Measurements from ENCODE around the gene SLK. TPM values are rescaled to one million over a fixed set of nuclear protein-coding genes. Genes with fewer than 3 reads are reported as not detected.

SLK gene
- polyA plus RNA-seq (2013, experiment 1 of 2; ENCODE audit: insufficient read length): 19.8 TPM
- 21.9 TPM for polyA plus RNA-seq (2013, experiment 2 of 2; ENCODE audit: insufficient read length)

DNA sequence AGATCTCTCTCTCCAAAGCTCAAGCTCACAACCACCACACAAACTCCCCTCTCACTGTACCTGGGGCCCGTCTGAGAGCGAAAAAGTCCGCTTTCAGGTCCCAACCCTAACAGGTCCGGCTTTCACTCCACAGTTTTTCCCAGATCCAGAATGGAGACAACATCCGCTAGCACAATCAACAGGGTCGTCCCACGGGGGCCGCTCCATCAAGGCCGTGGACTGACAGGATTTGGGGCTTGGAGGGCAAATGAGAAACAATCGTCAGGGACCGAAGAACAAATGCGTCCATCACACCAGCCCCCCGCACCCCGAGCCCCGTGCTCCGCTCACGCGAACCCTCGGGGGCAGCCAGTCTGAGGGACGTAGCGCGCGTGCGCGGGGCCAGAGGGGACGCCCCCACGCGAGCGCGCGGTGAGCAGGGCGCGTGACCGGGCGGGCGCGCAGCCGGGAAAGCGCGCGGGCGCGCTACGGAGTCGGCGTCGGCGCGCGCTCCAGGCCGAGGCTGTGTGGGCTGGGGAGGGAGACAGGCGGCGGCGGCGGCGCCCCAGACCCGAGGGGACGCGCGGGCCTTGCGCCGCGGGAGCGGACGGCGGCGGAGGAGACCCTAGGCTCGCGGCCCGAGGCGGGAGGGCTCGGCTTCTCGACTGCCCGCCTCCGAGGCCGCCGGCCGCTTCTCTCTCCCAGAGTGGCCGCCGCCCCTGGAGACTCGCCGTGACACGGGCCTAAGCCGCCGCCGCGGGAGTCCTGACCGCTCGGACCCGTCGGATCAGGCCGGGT, at the start of gene SLK:
TSS of gene SLK (plus strand) at position 470 of the 777 bp plus-strand sequence. CDS start 606 bp downstream, outside the sequence.
- peak; percentile 86 for DNase-seq

- no peak for DNase-seq
Measured at GRCh38 chr10:103917302-103918052, 49.5 kb upstream of the SLK start.

- peak; percentile 95 for DNase-seq
Measured at GRCh38 chr10:103918053-103918846, 48.7 kb upstream of the SLK start, which contains the start of gene STN1. STN1 (minus strand) TSS chr10:103918184; CDS start chr10:103917594, 590 bp downstream.

DNA sequence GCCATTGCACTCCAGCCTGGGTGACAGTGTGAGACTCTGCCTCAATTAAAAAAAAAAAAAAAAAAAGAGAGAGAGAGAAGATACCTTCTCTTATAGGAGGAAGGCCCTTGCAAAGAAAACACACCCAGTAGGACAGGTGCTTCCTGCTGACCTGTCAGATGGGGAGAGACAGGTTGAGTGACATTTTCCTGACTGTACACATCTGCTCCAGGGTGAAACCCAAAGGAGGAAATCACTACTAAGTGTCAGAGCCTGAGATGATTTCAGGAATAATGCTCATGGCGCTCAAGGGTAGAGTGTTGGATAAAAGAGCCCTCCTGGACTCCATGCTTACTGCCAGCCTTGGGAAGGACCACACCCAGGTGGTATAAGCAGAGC, 47.3 kb upstream of the SLK start:
- no peak for DNase-seq

DNA sequence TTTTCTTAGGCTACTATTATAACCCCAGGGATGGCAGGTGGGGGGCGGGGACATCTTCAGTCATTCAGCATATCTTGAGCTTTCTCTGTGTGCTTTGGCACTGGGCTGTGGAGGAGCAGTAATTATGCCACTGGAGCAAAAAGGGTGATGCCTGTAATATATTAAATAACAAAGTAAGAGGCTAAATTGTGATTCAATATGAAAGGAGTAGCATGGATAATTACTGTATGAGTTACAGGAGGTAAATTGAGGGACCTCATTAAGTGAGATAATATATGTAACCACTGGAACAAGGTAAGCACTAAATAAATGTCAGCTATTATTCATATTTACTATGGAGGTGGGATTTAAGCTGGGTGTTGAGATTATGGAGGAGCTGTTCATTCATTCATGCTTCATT, 45.7 kb upstream of the SLK start:
- DNase-seq: no peak

- no peak for DNase-seq
Measured at GRCh38 chr10:103921750-103922195, 45.2 kb upstream of the SLK start.

DNA sequence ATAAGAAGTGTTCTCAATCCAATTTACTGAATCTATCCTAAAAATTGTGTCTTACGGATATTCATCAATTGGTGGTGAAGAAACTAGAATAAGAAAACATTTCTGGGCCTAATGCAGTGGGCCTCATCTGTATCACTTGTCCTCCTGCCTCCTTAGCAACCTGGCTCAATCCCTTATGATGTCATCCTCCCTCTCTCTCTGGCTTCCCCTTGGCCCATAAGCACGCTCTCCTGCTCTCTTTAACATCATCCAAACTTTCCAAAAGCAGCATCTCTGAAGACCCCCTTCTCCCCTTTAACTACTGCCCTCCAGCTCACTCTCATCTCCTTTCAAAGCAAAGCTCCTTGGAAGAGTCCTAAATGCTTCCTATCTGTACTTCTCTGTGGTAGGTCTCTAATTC, 44.3 kb upstream of the SLK start:
- no peak for DNase-seq

- no peak for DNase-seq
Measured at GRCh38 chr10:103923502-103923901, 43.4 kb upstream of the SLK start.

DNA sequence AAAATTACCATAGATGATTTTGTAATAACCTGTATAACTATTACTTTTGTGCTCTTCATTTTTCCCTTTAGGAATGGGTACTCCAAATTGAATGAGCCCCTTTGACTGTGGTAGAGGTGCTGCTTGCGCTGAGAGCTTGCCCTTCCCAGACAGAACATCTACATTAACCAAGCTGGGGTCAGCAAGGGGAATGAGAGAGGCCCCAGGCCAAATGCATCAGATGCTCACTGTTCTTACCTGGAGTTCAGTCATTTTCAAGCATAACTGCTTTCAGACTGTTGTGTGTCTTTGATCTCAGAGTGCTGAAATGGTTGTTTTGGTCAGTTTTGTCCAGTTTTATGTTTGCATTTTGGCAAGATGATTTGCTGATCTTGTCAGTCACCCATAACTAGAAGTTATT, 41.3 kb upstream of the SLK start:
- DNase-seq: no peak

- no peak for DNase-seq
Measured at GRCh38 chr10:103926722-103927319, 40.1 kb upstream of the SLK start.

GRCh38 chr10:103928784-103929183, 38.2 kb upstream of the SLK start:
- no peak for DNase-seq

DNA sequence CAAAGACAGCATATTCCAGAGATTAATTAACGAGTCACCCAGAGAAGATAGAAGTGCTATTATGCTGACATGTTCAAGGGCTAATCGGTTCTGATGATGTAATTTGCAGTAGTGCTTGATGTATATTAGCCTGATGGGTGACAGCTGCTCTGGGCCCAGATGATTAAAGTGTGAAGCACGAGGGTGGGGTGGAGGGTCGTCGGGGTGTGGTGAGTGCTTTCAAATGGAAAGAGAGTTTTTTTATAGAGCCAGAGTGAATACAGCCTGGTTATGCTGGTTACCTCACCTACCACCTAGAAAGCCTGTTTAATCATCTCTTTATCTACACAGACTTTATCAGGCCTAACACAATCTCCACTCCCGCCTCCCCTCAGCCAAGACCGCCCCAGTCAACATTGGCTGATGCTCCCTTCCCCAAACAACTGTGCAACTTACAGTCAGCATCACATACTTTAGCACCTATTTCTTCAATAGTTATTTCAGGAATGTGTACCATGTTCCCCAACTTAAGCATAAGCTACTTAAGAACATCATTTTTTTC, 37.5 kb upstream of the SLK start:
- no peak for DNase-seq

DNA sequence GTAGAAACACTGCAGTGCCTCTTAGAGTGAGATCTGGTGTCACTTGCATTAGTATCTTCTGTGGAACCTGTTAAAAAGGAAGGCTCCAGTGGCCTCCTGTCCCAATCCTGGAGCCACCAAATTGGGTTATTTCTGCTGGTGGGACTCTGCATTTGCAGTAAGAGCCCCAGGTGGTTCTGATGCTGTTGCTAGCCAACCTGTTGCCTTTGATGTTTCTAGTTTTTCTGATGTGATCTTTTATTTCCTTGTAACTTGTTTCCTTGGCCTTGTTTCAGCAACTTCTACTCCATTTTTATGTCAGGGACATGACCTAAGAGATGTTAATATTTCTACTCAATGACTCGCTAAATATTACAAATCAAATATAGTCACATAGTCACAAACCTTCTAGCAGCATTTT, 36.5 kb upstream of the SLK start:
- no peak for DNase-seq

- no peak for DNase-seq
Measured at GRCh38 chr10:103930881-103931280, 36.1 kb upstream of the SLK start.

DNA sequence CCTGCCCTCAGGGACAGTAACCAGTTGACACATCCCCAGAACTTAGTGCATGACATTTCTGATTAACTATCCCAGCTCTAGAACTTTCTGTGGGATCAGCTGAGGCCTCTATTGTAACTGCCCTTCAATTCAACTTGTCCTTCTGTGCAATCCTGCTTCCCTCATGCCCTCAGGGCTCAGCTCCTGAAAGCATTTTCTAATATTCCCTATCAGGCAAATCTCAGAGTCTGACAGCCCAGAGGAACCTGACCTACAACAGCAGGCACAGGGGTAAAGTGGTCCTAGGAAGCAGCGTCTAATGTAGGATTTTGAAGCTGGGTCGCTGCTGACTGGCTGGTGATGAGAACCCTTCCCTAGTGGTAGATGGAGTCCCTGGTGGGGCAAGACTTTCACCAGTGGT, 35.3 kb upstream of the SLK start:
- DNase-seq: no peak

- DNase-seq: no peak
Measured at GRCh38 chr10:103932271-103932670, 34.7 kb upstream of the SLK start.

DNA sequence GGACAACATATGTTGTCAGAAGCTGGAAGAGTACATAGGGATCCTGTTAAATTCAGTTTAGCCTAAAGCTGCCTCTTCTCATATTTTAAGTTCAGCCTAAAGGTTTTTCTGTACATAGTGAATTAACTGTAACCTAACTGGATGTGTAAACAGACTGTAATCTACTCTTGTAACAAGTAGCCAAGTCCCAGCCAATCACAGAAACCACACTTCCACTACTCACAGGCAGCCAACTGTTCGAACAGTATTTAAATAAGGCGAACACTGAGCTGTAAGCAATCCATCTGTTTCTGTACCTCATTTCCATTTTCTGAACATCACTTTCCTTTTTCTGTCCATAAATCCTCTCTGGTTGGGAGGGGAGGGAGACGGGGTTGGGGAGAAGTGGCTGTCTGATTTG, 34.0 kb upstream of the SLK start:
- no peak for DNase-seq

- DNase-seq: no peak
Measured at GRCh38 chr10:103933557-103934121, 33.3 kb upstream of the SLK start.

DNA sequence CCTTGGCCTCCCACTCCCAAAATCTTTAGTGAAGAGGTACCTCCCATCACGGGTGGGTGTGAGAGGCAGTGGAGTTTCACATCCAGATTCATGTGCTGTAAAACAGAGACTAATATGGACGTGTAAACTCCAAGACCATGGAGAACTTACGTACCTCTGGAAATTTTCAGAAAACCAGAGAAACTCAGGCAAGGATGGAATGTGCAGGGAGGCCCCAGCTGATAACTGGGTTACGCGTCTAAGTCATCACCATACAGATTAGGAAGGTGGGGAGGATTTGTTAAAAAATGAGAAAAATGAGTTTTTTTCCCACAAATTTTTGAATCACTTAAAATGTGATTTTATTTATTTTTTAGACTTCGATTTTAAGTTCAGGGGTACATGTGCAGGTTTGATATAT, 32.6 kb upstream of the SLK start:
- no peak for DNase-seq

DNA sequence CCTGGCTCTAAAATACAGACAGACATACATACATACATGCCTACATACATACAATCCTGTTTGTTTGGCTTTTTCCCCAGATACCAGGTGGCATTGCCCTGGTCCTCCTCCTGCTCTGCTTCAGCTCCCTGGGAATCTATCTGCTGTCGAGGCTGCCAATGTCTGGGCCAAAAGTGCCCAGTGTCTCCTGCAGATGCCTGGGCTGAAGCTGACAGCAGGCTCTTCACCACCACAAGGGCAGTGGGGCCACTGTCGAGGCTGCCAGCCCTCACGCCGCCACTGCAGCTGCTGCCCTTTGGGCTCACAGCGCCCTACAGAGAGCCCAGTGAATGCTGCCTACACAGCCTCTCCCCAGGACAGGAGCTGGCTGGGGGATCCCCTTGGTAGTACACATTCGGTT, 30.9 kb upstream of the SLK start:
- DNase-seq: no peak

GRCh38 chr10:103939522-103939921, 27.4 kb upstream of the SLK start:
- no peak for DNase-seq

GRCh38 chr10:103941801-103942200, 25.1 kb upstream of the SLK start:
- no peak for DNase-seq
